ENCODE measurements around the gene SOX10.

SOX10 gene

GRCh38 chr22:37929390-37929789 lies 55.0 kb downstream of the SOX10 start:
- no peak for DNase-seq

- no peak for DNase-seq
Measured at GRCh38 chr22:37927637-37927936, 56.8 kb downstream of the SOX10 start.

- no peak for DNase-seq
Measured at GRCh38 chr22:37926771-37927636, 57.4 kb downstream of the SOX10 start.

- DNase-seq = no peak
Measured at GRCh38 chr22:37926358-37926757, 58.0 kb downstream of the SOX10 start.

DNA sequence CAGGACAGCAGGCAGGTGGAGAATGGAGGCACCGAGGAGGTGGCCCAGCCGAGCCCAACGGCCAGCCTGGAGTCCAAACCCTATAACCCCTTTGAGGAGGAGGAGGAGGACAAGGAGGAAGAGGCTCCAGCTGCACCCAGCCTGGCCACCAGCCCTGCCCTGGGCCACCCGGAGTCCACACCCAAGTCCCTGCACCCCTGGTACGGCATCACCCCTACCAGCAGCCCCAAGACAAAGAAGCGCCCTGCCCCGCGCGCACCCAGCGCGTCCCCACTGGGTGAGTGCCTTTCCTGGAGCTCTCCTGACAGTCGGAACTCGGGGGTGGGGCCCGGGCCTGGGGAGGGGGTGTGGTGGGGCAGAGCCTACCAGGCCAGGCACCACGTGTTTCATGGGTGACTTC lies 58.6 kb downstream of the SOX10 start:
- no peak for DNase-seq

DNA sequence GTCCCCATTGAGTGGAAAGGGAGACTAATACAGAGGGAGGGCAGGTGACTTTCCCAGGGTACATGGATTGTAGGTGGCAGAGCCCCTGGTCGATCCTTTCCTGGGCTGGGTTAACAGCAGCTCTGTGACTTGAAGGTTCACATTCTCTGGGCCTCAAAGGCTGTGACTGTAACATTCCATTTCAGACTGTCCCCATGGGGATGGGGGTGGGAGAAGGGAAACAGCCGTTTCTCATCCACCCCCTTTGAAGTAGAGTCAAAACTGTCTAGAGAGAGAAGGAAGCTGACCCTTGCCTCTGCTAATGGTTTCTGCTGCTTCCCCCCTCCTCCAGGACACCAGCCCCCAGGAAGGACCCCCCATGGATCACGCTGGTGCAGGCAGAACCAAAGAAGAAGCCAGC lies 59.0 kb downstream of the SOX10 start:
- DNase-seq = no peak

GRCh38 chr22:37924386-37925065 lies 59.8 kb downstream of the SOX10 start:
- DNase-seq = no peak

GRCh38 chr22:37923927-37924326 lies 60.4 kb downstream of the SOX10 start:
- DNase-seq = no peak

All from NCI-H1417 treated with DMSO at 0.1 percent for 48 hours (cell line).